Hematopoietic multipotent progenitor cell treated with erythropoietin and hydrocortisone succinate and interleukin-3 and kit ligand, for 4 days (in vitro differentiated cells): ENCODE results near the gene LNP1.
A peak's percentile ranks its signal among the peaks of the same experiment; 100 is the strongest.
"Not testable (repeated sequence)": the region's sequence is repeated elsewhere in the genome, so short reads cannot be mapped to it uniquely, and the experiment has no call there.

Experiments
- DNase-seq: peaks from one replicate; pipeline ENCODE4 v3.0.0-alpha.2; 2015

The LNP1 gene

GRCh38 chr3:100436951-100437350, 35.6 kb downstream of the LNP1 start:
- DNase-seq, result no peak

GRCh38 chr3:100437721-100438622, 36.6 kb downstream of the LNP1 start:
- DNase-seq, result peak; percentile 77

- DNase-seq, result no peak
These were observed 37.3 kb downstream of the LNP1 start for GRCh38 chr3:100438623-100438974.

GRCh38 chr3:100440895-100441294, 39.6 kb downstream of the LNP1 start:
- DNase-seq, result no peak

GRCh38 chr3:100443690-100444089, 42.4 kb downstream of the LNP1 start:
- no peak for DNase-seq

GRCh38 chr3:100447067-100447466, 45.7 kb downstream of the LNP1 start:
- DNase-seq, result not testable (repeated sequence)

GRCh38 chr3:100448079-100448478, 46.7 kb downstream of the LNP1 start:
- no peak for DNase-seq

- no peak for DNase-seq
These were observed 47.9 kb downstream of the LNP1 start for GRCh38 chr3:100449214-100449613.

- DNase-seq, result no peak
These were observed 53.3 kb downstream of the LNP1 start for GRCh38 chr3:100454677-100455076.

- peak; percentile 28 for DNase-seq
These were observed 54.7 kb downstream of the LNP1 start for GRCh38 chr3:100455841-100456550.

- no peak for DNase-seq
These were observed 55.4 kb downstream of the LNP1 start for GRCh38 chr3:100456745-100457144.

- DNase-seq, result no peak
These were observed 56.5 kb downstream of the LNP1 start for GRCh38 chr3:100457811-100458210.

- no peak for DNase-seq
These were observed 57.5 kb downstream of the LNP1 start for GRCh38 chr3:100458814-100459213.

- DNase-seq, result peak; percentile 86
These were observed 61.7 kb downstream of the LNP1 start for GRCh38 chr3:100463002-100463401.

GRCh38 chr3:100463646-100464155, 62.4 kb downstream of the LNP1 start:
- DNase-seq, result no peak

GRCh38 chr3:100465892-100466777, 64.8 kb downstream of the LNP1 start:
- peak; percentile 4 for DNase-seq

- DNase-seq, result no peak
These were observed 65.8 kb downstream of the LNP1 start for GRCh38 chr3:100467133-100467532.

GRCh38 chr3:100468676-100469075, 67.3 kb downstream of the LNP1 start:
- no peak for DNase-seq

- no peak for DNase-seq
These were observed 69.6 kb downstream of the LNP1 start for GRCh38 chr3:100470951-100471350.

GRCh38 chr3:100471444-100471843, 70.1 kb downstream of the LNP1 start:
- no peak for DNase-seq

- DNase-seq, result not testable (repeated sequence)
These were observed 76.6 kb downstream of the LNP1 start for GRCh38 chr3:100477851-100478360.

- DNase-seq, result not testable (repeated sequence)
These were observed 77.2 kb downstream of the LNP1 start for GRCh38 chr3:100478521-100478920.

- DNase-seq, result no peak
These were observed 78.7 kb downstream of the LNP1 start for GRCh38 chr3:100480081-100480480.
